Measurements from ENCODE around the gene GJA4. TPM values are rescaled to one million over a fixed set of nuclear protein-coding genes. Genes with fewer than 3 reads are reported as not detected.

The GJA4 gene
- total and polyA plus RNA-seq, 2 donors (not counting 1 experiment from before 2014, with no cell fraction given): not detected

GRCh38 chr1:34792424-34792823 lies 375 bp upstream of the GJA4 start:
- Histone ChIP-seq H3K4me1 (ENCODE audit: control insufficient read depth in 2 of 2, insufficient read depth in 2 of 2, low read length in 2 of 2) (peaks cover 8 to 15% of the 10 kb centered on the region in 2 donors), H3K9ac (ENCODE audit: low read length) (no peak overlapping the region), H3K27me3 (replicated peaks in 1 of 4; ENCODE audit: control extremely low read depth in 1 of 4, control insufficient read depth in 3 of 4, insufficient read depth in 4 of 4, low read length in 3 of 4) (peaks cover 0 to 27% (median 14%) of the 10 kb centered on the region in 4 experiments), H4K20me1 (ENCODE audit: control insufficient read depth, insufficient read depth, low read length, poor library complexity, severe bottlenecking) (no peaks in the 10 kb centered on the region), H3K4me2 (replicated peaks; ENCODE audit: low read depth, low read length, poor library complexity, severe bottlenecking) (peak overlapping the region; percentile 68), H3K79me2 (ENCODE audit: control insufficient read depth, insufficient read depth, low read length) (no peaks in the 10 kb centered on the region), H3K27ac (ENCODE audit: low read length in 2 of 2) (no peak overlapping the region), H3K36me3 (replicated peaks in 1 of 2; ENCODE audit: control extremely low read depth in 1 of 2, control insufficient read depth in 1 of 2, extremely low read depth in 1 of 2, insufficient read depth in 2 of 2, low read length in 1 of 2) (no peaks in the 10 kb centered on the region), H3K4me3 (ENCODE audit: control extremely low read depth in 1 of 5, extremely low read depth in 1 of 5, insufficient read depth in 1 of 5, low read depth in 2 of 5, low read length in 4 of 5) (no peak overlapping the region), H3K9me3 (ENCODE audit: control extremely low read depth in 1 of 3, control insufficient read depth in 2 of 3, insufficient read depth in 1 of 3, low read length in 2 of 3) (peaks cover 0 to 3% (median 0%) of the 10 kb centered on the region in 3 donors), H2AFZ (ENCODE audit: insufficient read depth, low read depth, low read length, poor library complexity, severe bottlenecking) (no peak overlapping the region)
- DNase-seq (no peak), ATAC-seq (ENCODE audit: low read depth) (no peak)
- Mint-ChIP-seq H3K27ac (peak overlapping the region; percentile 20), H3K4me1 (peaks cover 23% of the 10 kb centered on the region), H3K9me3 (ENCODE audit: insufficient read depth) (no peaks in the 10 kb centered on the region), H3K4me3 (peak overlapping the region; percentile 73), H3K27me3 (peaks cover 42% of the 10 kb centered on the region)
- intact Hi-C loops (cut with micrococcal nuclease): no loop called here
- ChIA-PET CTCF (no interaction called here), POLR2A (no interaction called here)
- TF ChIP-seq EZH2 (IDR thresholded peaks at IDR 0.05; ENCODE audit: borderline replicate concordance, insufficient read depth, low read depth, low read length, poor library complexity, severe bottlenecking) (no peak), CTCF (IDR thresholded peaks at IDR 0.05) (no peak)
- 82% methylated on average over 7 of the region's 10 CpGs for WGBS (ENCODE audit: insufficient coverage)

GRCh38 chr1:34794001-34794789 lies 1.4 kb downstream of the GJA4 start:
- H3K4me1 Mint-ChIP-seq: peaks cover 23% of the 10 kb centered on the region
- 84% methylated on average over 40 of the region's 40 CpGs for WGBS (ENCODE audit: insufficient coverage)
- DNase-seq: no peak
- no peak overlapping the region for H3K27ac Mint-ChIP-seq
- Histone ChIP-seq H3K9me3 (ENCODE audit: control extremely low read depth in 1 of 3, control insufficient read depth in 2 of 3, insufficient read depth in 1 of 3, low read length in 2 of 3) (peaks cover 0 to 3% (median 0%) of the 10 kb centered on the region in 3 donors), H3K9ac (ENCODE audit: low read length) (no peak overlapping the region), H3K4me2 (replicated peaks; ENCODE audit: low read depth, low read length, poor library complexity, severe bottlenecking) (no peak overlapping the region), H3K27me3 (replicated peaks in 1 of 4; ENCODE audit: control extremely low read depth in 1 of 4, control insufficient read depth in 3 of 4, insufficient read depth in 4 of 4, low read length in 3 of 4) (peaks cover 0 to 27% (median 14%) of the 10 kb centered on the region in 4 experiments), H3K4me1 (ENCODE audit: control insufficient read depth in 2 of 2, insufficient read depth in 2 of 2, low read length in 2 of 2) (peaks cover 8 to 15% of the 10 kb centered on the region in 2 donors), H3K27ac (ENCODE audit: low read length in 2 of 2) (no peak overlapping the region), H3K36me3 (replicated peaks in 1 of 2; ENCODE audit: control extremely low read depth in 1 of 2, control insufficient read depth in 1 of 2, extremely low read depth in 1 of 2, insufficient read depth in 2 of 2, low read length in 1 of 2) (no peaks in the 10 kb centered on the region), H3K4me3 (ENCODE audit: control extremely low read depth in 1 of 5, extremely low read depth in 1 of 5, insufficient read depth in 1 of 5, low read depth in 2 of 5, low read length in 4 of 5) (no peak overlapping the region), H4K20me1 (ENCODE audit: control insufficient read depth, insufficient read depth, low read length, poor library complexity, severe bottlenecking) (no peaks in the 10 kb centered on the region), H2AFZ (ENCODE audit: insufficient read depth, low read depth, low read length, poor library complexity, severe bottlenecking) (no peak overlapping the region), H3K79me2 (ENCODE audit: control insufficient read depth, insufficient read depth, low read length) (no peaks in the 10 kb centered on the region)
- POLR2A ChIA-PET: no interaction called here
- intact Hi-C loops (cut with micrococcal nuclease): no loop called here
- CTCF ChIA-PET: no interaction called here
- peak overlapping the region; percentile 13 for H3K4me3 Mint-ChIP-seq
- ATAC-seq (ENCODE audit: low read depth): no peak
- H3K27me3 Mint-ChIP-seq: peaks cover 42% of the 10 kb centered on the region
- TF ChIP-seq CTCF (IDR thresholded peaks at IDR 0.05): no peak
- TF ChIP-seq EZH2 (IDR thresholded peaks at IDR 0.05; ENCODE audit: borderline replicate concordance, insufficient read depth, low read depth, low read length, poor library complexity, severe bottlenecking): no peak
- no peaks in the 10 kb centered on the region for H3K9me3 Mint-ChIP-seq (ENCODE audit: insufficient read depth)

All from B cell (primary cell).